Loucy (cell line): Measurements from ENCODE around the gene CACNA1I.

Source experiments
- H2AFZ ChIP-seq: fragments of 200-600 bp; sonication (generic); 2 replicates; pipeline ENCODE4 v1.6.0; 2016; ENCODE audit warnings: antibody characterized with exemption, mild to moderate bottlenecking, low read length, moderate library complexity
- H3F3A ChIP-seq: fragments of 200-600 bp; 2 replicates; pipeline ENCODE4 v1.6.0; 2016; ENCODE audit warnings: antibody characterized with exemption, low read depth, mild to moderate bottlenecking
- H3K27me3 ChIP-seq: fragments of 200-600 bp; sonication (generic); 2 replicates; pipeline ENCODE4 v1.6.1; 2014; ENCODE audit warnings: low read length, mild to moderate bottlenecking; ENCODE audit not compliant: insufficient read depth, poor library complexity, severe bottlenecking
- H3K36me3 ChIP-seq: fragments of 200-600 bp; sonication (generic); 2 replicates; pipeline ENCODE4 v1.6.1; 2016; ENCODE audit warnings: low read length; ENCODE audit not compliant: insufficient read depth
- H3K4me1 ChIP-seq: fragments of 200-600 bp; sonication (generic); 2 replicates; pipeline ENCODE4 v1.5.1; 2014; ENCODE audit warnings: low read length, mild to moderate bottlenecking; ENCODE audit not compliant: insufficient read depth, poor library complexity, severe bottlenecking
- H3K4me2 ChIP-seq: fragments of 200-600 bp; sonication (generic); 2 replicates; pipeline ENCODE4 v1.6.0; 2014; ENCODE audit warnings: antibody characterized with exemption, low read length, low read depth, mild to moderate bottlenecking; ENCODE audit not compliant: poor library complexity, severe bottlenecking
- H3K4me3 ChIP-seq: fragments of 200-600 bp; sonication (generic); 2 replicates; pipeline ENCODE4 v1.5.1; 2014; ENCODE audit warnings: low read length, mild to moderate bottlenecking, mixed read lengths; ENCODE audit not compliant: poor library complexity, severe bottlenecking
- H3K79me2 ChIP-seq: fragments of 200-600 bp; sonication (generic); 2 replicates; pipeline ENCODE4 v1.6.1; 2014; ENCODE audit warnings: low read length; ENCODE audit not compliant: insufficient read depth
- H3K9ac ChIP-seq: fragments of 200-600 bp; sonication (generic); 2 replicates; pipeline ENCODE4 v1.6.0; 2014; ENCODE audit warnings: mild to moderate bottlenecking, low read depth, low read length, moderate library complexity; ENCODE audit not compliant: poor library complexity, severe bottlenecking
- H3K9me2 ChIP-seq: fragments of 200-600 bp; sonication (generic); replicated peaks from 2 replicates; pipeline ENCODE4 v1.6.1; 2016; ENCODE audit warnings: low read depth, low read length, mixed read lengths
- H3K9me3 ChIP-seq: fragments of 200-600 bp; sonication (generic); 2 replicates; pipeline ENCODE4 v1.6.1; 2014; ENCODE audit warnings: mild to moderate bottlenecking, antibody characterized with exemption, low read length, low read depth; ENCODE audit not compliant: insufficient read depth
- H4K20me1 ChIP-seq: fragments of 200-600 bp; sonication (generic); 2 replicates; pipeline ENCODE4 v1.6.0; 2014; ENCODE audit warnings: antibody characterized with exemption, low read length, mild to moderate bottlenecking; ENCODE audit not compliant: insufficient read depth, poor library complexity, severe bottlenecking
- EZH2phosphoT487 ChIP-seq: fragments of 200-600 bp; IDR thresholded peaks from 2 replicates; pipeline ENCODE4 v1.6.1; 2018; ENCODE audit warnings: antibody characterized with exemption, mild to moderate bottlenecking, moderate library complexity, borderline replicate concordance
- TF ChIP-seq, protein P1 (sequence below): fragments of 200-600 bp; sonication (generic); conservative IDR thresholded peaks from 2 replicates; pipeline ENCODE4 v1.5.1; 2014; ENCODE audit warnings: mild to moderate bottlenecking, antibody characterized with exemption, low read length

The CACNA1I gene

DNA sequence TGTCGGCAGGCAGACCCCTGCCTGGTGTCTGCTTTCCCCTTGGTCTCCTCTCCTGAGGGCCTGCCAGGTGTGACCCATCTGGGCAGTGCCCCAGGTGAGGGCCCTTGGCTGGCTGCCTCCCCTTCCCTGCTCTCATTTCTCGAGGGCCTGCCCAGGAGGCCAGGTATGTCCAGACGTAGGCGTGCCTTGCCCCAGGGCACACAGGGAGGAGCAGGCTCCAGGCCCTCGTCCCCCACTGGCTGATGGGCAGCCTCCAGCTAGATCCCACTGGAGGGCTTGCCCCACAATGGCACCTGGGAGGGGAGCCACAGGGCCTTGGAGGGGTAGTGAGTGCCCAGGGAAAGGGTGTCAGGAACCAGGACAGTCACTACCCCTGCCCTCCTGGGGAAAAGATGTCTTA lies 95.9 kb downstream of the CACNA1I start:
- H3K27me3 ChIP-seq = no peaks in the 10 kb centered on the region
- no peaks in the 10 kb centered on the region for H3K79me2 ChIP-seq
- no peak overlapping the region for H3K4me3 ChIP-seq
- H3K36me3 ChIP-seq = no peaks in the 10 kb centered on the region
- H3K9ac ChIP-seq = no peak overlapping the region
- no peaks in the 10 kb centered on the region for H4K20me1 ChIP-seq
- TF ChIP-seq, protein P1, sequence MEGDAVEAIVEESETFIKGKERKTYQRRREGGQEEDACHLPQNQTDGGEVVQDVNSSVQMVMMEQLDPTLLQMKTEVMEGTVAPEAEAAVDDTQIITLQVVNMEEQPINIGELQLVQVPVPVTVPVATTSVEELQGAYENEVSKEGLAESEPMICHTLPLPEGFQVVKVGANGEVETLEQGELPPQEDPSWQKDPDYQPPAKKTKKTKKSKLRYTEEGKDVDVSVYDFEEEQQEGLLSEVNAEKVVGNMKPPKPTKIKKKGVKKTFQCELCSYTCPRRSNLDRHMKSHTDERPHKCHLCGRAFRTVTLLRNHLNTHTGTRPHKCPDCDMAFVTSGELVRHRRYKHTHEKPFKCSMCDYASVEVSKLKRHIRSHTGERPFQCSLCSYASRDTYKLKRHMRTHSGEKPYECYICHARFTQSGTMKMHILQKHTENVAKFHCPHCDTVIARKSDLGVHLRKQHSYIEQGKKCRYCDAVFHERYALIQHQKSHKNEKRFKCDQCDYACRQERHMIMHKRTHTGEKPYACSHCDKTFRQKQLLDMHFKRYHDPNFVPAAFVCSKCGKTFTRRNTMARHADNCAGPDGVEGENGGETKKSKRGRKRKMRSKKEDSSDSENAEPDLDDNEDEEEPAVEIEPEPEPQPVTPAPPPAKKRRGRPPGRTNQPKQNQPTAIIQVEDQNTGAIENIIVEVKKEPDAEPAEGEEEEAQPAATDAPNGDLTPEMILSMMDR = no peak
- TF ChIP-seq EZH2phosphoT487 = no peak
- no peaks in the 10 kb centered on the region for H3K9me3 ChIP-seq
- H3K4me1 ChIP-seq = no peaks in the 10 kb centered on the region
- no peak overlapping the region for H3K4me2 ChIP-seq
- no peak overlapping the region for H2AFZ ChIP-seq
- no peaks in the 10 kb centered on the region for H3K9me2 ChIP-seq
- no peaks in the 10 kb centered on the region for H3F3A ChIP-seq

DNA sequence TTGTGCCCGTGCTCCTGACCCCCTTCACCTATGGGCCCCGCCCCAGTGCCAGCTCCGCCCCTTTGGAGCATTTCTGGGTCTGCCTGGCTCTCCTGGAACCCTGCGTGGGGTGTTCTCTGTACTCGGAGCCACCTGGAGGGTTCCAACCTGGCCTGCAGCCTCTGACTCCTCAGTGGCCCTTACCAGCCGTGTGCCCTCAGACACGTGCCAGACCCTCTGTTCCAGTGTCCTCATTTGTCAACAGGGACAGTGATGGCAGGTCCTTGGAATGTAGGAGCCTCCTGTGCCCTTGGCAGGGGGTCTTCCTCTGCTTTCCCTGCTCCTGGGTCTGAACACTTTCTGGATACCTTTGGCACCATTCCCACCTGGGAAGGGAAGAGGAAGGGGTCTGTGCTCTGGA lies 96.4 kb downstream of the CACNA1I start:
- peaks cover 1% of the 10 kb centered on the region; the same call in 1 of the 2 replicates for H3K9me3 ChIP-seq
- H3K9me2 ChIP-seq = no peaks in the 10 kb centered on the region
- no peaks in the 10 kb centered on the region for H4K20me1 ChIP-seq
- no peak overlapping the region for H3K4me3 ChIP-seq
- no peak for TF ChIP-seq EZH2phosphoT487
- TF ChIP-seq, protein P1 = no peak
- H3F3A ChIP-seq = no peaks in the 10 kb centered on the region
- H2AFZ ChIP-seq = no peak overlapping the region
- no peak overlapping the region for H3K4me2 ChIP-seq
- no peaks in the 10 kb centered on the region for H3K36me3 ChIP-seq
- no peaks in the 10 kb centered on the region for H3K4me1 ChIP-seq
- no peaks in the 10 kb centered on the region for H3K27me3 ChIP-seq
- no peaks in the 10 kb centered on the region for H3K79me2 ChIP-seq
- no peak overlapping the region for H3K9ac ChIP-seq

DNA sequence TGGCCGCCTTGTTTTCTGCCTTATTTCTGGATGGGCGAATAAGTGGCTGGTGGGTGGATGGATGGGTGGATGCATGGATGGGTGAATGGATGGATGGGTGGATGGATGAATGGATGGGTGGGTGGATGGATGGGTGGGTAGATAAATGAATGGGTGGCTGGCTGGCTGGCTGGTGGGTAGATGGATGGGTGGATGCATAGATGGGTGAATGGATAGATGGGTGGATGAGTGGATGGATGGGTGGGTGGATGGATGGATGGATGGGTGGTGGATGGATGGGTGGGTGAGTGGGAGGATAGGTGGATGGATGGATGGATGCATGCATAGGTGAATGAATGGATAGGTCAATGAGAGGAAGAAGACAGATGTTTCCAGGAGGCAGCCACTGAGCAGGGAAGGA lies 98.9 kb downstream of the CACNA1I start:
- Histone ChIP-seq H3K36me3 (no peaks in the 10 kb centered on the region), H3K4me3 (no peak overlapping the region), H3K9me3 (peaks cover 9% of the 10 kb centered on the region; the same call in 1 of the 2 replicates), H3F3A (no peaks in the 10 kb centered on the region), H3K27me3 (no peaks in the 10 kb centered on the region), H3K9ac (no peak overlapping the region), H3K4me2 (no peak overlapping the region), H3K9me2 (no peaks in the 10 kb centered on the region), H4K20me1 (no peaks in the 10 kb centered on the region), H3K79me2 (no peaks in the 10 kb centered on the region), H3K4me1 (no peaks in the 10 kb centered on the region), H2AFZ (no peak overlapping the region)
- no peak for TF ChIP-seq EZH2phosphoT487

DNA sequence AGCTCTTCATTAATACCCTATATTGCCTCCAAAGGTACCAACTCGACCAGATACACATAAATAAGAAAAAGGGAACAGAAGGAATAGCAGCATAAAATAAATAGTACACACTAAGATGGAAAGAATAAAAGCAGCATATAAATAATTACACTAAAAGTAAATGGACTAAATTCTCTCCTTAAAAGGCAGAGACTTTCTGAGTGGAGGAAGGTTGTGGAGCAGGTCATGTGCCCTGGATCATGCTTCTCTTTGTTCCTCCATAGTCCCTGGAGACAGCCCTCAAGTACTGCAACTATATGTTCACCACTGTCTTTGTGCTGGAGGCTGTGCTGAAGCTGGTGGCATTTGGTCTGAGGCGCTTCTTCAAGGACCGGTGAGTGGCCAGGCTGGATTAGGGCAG lies 101.4 kb downstream of the CACNA1I start:
- Histone ChIP-seq H3K27me3 (no peaks in the 10 kb centered on the region), H2AFZ (no peak overlapping the region), H3K4me2 (no peak overlapping the region), H3K4me3 (no peak overlapping the region), H3K4me1 (no peaks in the 10 kb centered on the region), H3K36me3 (no peaks in the 10 kb centered on the region), H3K9ac (no peak overlapping the region), H3F3A (no peaks in the 10 kb centered on the region), H3K9me2 (no peaks in the 10 kb centered on the region), H4K20me1 (no peaks in the 10 kb centered on the region), H3K79me2 (no peaks in the 10 kb centered on the region), H3K9me3 (peaks cover 9% of the 10 kb centered on the region; the same call in 1 of the 2 replicates)
- no peak for TF ChIP-seq EZH2phosphoT487
- TF ChIP-seq, protein P1 = no peak
